HCT116 (cell line): ENCODE data around the gene VWF. TPM values are rescaled to one million over a fixed set of nuclear protein-coding genes. Genes with fewer than 3 reads are reported as not detected.

Source experiments
- ATAC-seq: fragments of 200-7000 bp; cut with Tn5 transposase; 2 replicates; pipeline ENCODE4 v1.9.1; 2020; ENCODE audit warnings: mild to moderate bottlenecking, moderate library complexity
- BruUV-seq: library from RNA; stranded (reverse); fragments of 400-500 nt; replicated peaks from 2 replicates; lab custom pipeline; 2021; lab: Mats Ljungman, UMichigan
- CTCF ChIA-PET: fragments of 300-600 bp; sonication (Branson Sonifier 250); formaldehyde crosslinking; loops from one replicate; lab custom pipeline; 2021; ENCODE audit warnings: antibody characterized with exemption; lab: Charles Lee
- POLR2A ChIA-PET: fragments of 300-600, 350-600 bp; sonication (Branson Sonifier 250); formaldehyde crosslinking; loops from one replicate; lab custom pipeline; 2021; ENCODE audit warnings: antibody characterized with exemption; lab: Charles Lee
- RAD21 ChIA-PET, 2 experiments: fragments of 300-600 bp; sonication (Branson Sonifier 250); formaldehyde crosslinking; loops; one replicate each; lab custom pipeline; 2023; ENCODE audit warnings: low total read pairs in 2 of 2; ENCODE audit not compliant: uncharacterized antibody in 2 of 2, unreplicated experiment in 2 of 2, low non-redundant PET in 1 of 2; lab: Charles Lee
- DNase-seq: peaks from one replicate; pipeline ENCODE4 v3.0.0-alpha.2; 2010; ENCODE audit warnings: low read depth, low spot score
- H2AFZ ChIP-seq: fragments of 200-600 bp; shearing (Covaris generic), sonication (generic); 2 replicates; pipeline ENCODE4 v1.6.1; 2017; ENCODE audit warnings: low read depth, mixed run types, mixed read lengths, antibody characterized with exemption, low read length; ENCODE audit not compliant: poor library complexity, severe bottlenecking
- H3K27ac ChIP-seq: 2 replicates; pipeline ENCODE4 v1.5.1; 2012; ENCODE audit warnings: low read depth, low read length
- H3K27me3 ChIP-seq: fragments of 200-600 bp; sonication (generic); 2 replicates; pipeline ENCODE4 v1.6.1; 2016; ENCODE audit warnings: mixed run types, low read length, mixed read lengths; ENCODE audit not compliant: insufficient read depth
- H3K36me3 ChIP-seq, 2 experiments: fragments of 200-500 bp in 1 of 2; fragments of 200-600 bp in 1 of 2; sonication (Bioruptor generic) in 1 of 2; sonication (generic) in 1 of 2; 2 replicates each; pipeline versions ENCODE4 v1.5.1 to v1.6.1; 2014 to 2016; ENCODE audit warnings: low read length in 2 of 2, inconsistent platforms in 1 of 2, mixed read lengths in 1 of 2, mixed run types in 1 of 2; ENCODE audit not compliant: insufficient read depth in 2 of 2, control insufficient read depth in 1 of 2
- H3K4me1 ChIP-seq, 2 experiments: fragments of 200-600 bp in 1 of 2; sonication (generic) in 1 of 2; 2 replicates each; pipeline versions ENCODE4 v1.5.1 to v1.6.1; 2012 to 2017; ENCODE audit warnings: low read length in 2 of 2, inconsistent platforms in 1 of 2, mild to moderate bottlenecking in 1 of 2, mixed read lengths in 1 of 2, mixed run types in 1 of 2, moderate library complexity in 1 of 2; ENCODE audit not compliant: insufficient read depth in 2 of 2, control insufficient read depth in 1 of 2
- H3K4me2 ChIP-seq: fragments of 200-600 bp; sonication (generic); 2 replicates; pipeline ENCODE4 v1.6.1; 2017; ENCODE audit warnings: mixed run types, low read length, mixed read lengths
- H3K4me3 ChIP-seq, 2 experiments: fragments of 200-600 bp in 1 of 2; sonication (generic) in 1 of 2; replicated peaks in 1 of 2; 2 replicates each; pipeline ENCODE4 v1.5.1; 2011 to 2016; ENCODE audit warnings: low read length in 2 of 2, control low read depth in 1 of 2, low read depth in 1 of 2, mild to moderate bottlenecking in 1 of 2, mixed read lengths in 1 of 2, mixed run types in 1 of 2
- H3K79me2 ChIP-seq: fragments of 200-600 bp; sonication (generic); 2 replicates; pipeline ENCODE4 v1.6.1; 2017; ENCODE audit warnings: mild to moderate bottlenecking, mixed run types, low read length, moderate library complexity, mixed read lengths; ENCODE audit not compliant: insufficient read depth
- H3K9ac ChIP-seq: fragments of 200-600 bp; sonication (generic); 2 replicates; pipeline ENCODE4 v1.6.1; 2016; ENCODE audit warnings: low read length, mixed read lengths
- H3K9me2 ChIP-seq: fragments of 200-600 bp; sonication (generic), shearing (Covaris generic); 2 replicates; pipeline ENCODE4 v1.6.1; 2017; ENCODE audit warnings: mixed run types, mild to moderate bottlenecking, moderate library complexity; ENCODE audit not compliant: insufficient read depth
- H3K9me3 ChIP-seq, 2 experiments: fragments of 200-500 bp in 1 of 2; fragments of 200-600 bp in 1 of 2; sonication (Bioruptor generic) in 1 of 2; sonication (generic) in 1 of 2; 2 replicates each; pipeline ENCODE4 v1.6.1; 2014 to 2017; ENCODE audit warnings: low read length in 2 of 2, mixed read lengths in 2 of 2, inconsistent platforms in 1 of 2, low read depth in 1 of 2, mild to moderate bottlenecking in 1 of 2, mixed run types in 1 of 2, moderate library complexity in 1 of 2; ENCODE audit not compliant: control insufficient read depth in 1 of 2, insufficient read depth in 1 of 2
- H4K20me1 ChIP-seq: fragments of 200-600 bp; sonication (generic), shearing (Covaris generic); 2 replicates; pipeline ENCODE4 v1.6.1; 2017; ENCODE audit warnings: mixed run types, mild to moderate bottlenecking, moderate library complexity; ENCODE audit not compliant: insufficient read depth
- CBX3 ChIP-seq: IDR thresholded peaks from 2 replicates; pipeline ENCODE4 v1.6.1; 2012; ENCODE audit warnings: low read depth
- CEBPB ChIP-seq: IDR thresholded peaks from 2 replicates; pipeline ENCODE4 v1.6.1; 2012; ENCODE audit warnings: low read depth
- CTCF ChIP-seq, 3 experiments: fragments of 200-600 bp in 1 of 3; sonication (generic) in 1 of 3; IDR thresholded peaks in 2 of 3; conservative IDR thresholded peaks in 1 of 3; 2 replicates each; pipeline ENCODE4 v1.5.1; 2012 to 2017; ENCODE audit warnings: low read depth in 2 of 3, low read length in 2 of 3, antibody characterized with exemption in 1 of 3, borderline replicate concordance in 1 of 3, control low read depth in 1 of 3, mild to moderate bottlenecking in 1 of 3, mixed read lengths in 1 of 3, mixed run types in 1 of 3, moderate library complexity in 1 of 3; ENCODE audit not compliant: insufficient read depth in 1 of 3
- EZH2phosphoT487 ChIP-seq: fragments of 200-600 bp; IDR thresholded peaks from 2 replicates; pipeline ENCODE4 v1.6.1; 2018; ENCODE audit warnings: antibody characterized with exemption, borderline replicate concordance
- POLR2A ChIP-seq: IDR thresholded peaks from 2 replicates; pipeline ENCODE4 v1.7.0; 2011; ENCODE audit warnings: borderline replicate concordance; ENCODE audit not compliant: insufficient read depth, insufficient read length; ENCODE audit errors: extremely low read depth
- SIN3A ChIP-seq: IDR thresholded peaks from 2 replicates; pipeline ENCODE4 v1.6.1; 2012; ENCODE audit warnings: low read depth
- TCF7L2 ChIP-seq: IDR thresholded peaks from 2 replicates; pipeline ENCODE4 v1.7.0; 2011; ENCODE audit warnings: borderline replicate concordance, inconsistent platforms; ENCODE audit not compliant: insufficient read depth, insufficient read length; ENCODE audit errors: extremely low read depth
- ZBTB33 ChIP-seq: IDR thresholded peaks from 2 replicates; pipeline ENCODE4 v1.6.1; 2011; ENCODE audit warnings: mild to moderate bottlenecking, low read length, moderate library complexity; ENCODE audit not compliant: insufficient replicate concordance; ENCODE audit errors: extremely low read depth
- ZNF274 ChIP-seq: fragments of 200-500 bp; sonication (Bioruptor generic); IDR thresholded peaks from 2 replicates; pipeline ENCODE4 v1.6.1; 2014; ENCODE audit warnings: mild to moderate bottlenecking, low read depth, low read length, inconsistent platforms
- intact Hi-C: fragments of 100-400 bp; cut with micrococcal nuclease; formaldehyde crosslinking; loops from 2 replicates; pipeline ENCODE4 v1.10.0; 2022
- total RNA-seq: library from RNA; stranded (reverse); gene quantifications from one replicate; pipeline ENCODE4 v1.2.1, GENCODE V29; 2021; ENCODE audit not compliant: unreplicated experiment
- TF ChIP-seq, protein P1 (sequence below): IDR thresholded peaks from 2 replicates; pipeline ENCODE4 v1.6.1; 2012; ENCODE audit warnings: low read depth
- TF ChIP-seq, protein P2 (sequence below): IDR thresholded peaks from 2 replicates; pipeline ENCODE4 v1.6.1; 2012

Gene VWF
- total RNA-seq, 1 experiment from 2014 or later: 0.57 TPM

- H3K9me3 ChIP-seq: no peaks in the 10 kb centered on the region
- no peak overlapping the region for H3K9ac ChIP-seq
- intact Hi-C loops: no loop called here
- DNase-seq (no peak), ATAC-seq (no peak)
- no peak overlapping the region for H3K4me2 ChIP-seq
- H2AFZ ChIP-seq: no peak overlapping the region
- H3K27me3 ChIP-seq: no peaks in the 10 kb centered on the region
- no peaks in the 10 kb centered on the region for H4K20me1 ChIP-seq
- H3K9me2 ChIP-seq: no peaks in the 10 kb centered on the region
- POLR2A ChIA-PET: no interaction called here
- H3K79me2 ChIP-seq: no peaks in the 10 kb centered on the region
- H3K27ac ChIP-seq: no peak overlapping the region
- BruUV-seq: no TSS peak
- TF ChIP-seq SIN3A: no peak
- TF ChIP-seq, protein P1, sequence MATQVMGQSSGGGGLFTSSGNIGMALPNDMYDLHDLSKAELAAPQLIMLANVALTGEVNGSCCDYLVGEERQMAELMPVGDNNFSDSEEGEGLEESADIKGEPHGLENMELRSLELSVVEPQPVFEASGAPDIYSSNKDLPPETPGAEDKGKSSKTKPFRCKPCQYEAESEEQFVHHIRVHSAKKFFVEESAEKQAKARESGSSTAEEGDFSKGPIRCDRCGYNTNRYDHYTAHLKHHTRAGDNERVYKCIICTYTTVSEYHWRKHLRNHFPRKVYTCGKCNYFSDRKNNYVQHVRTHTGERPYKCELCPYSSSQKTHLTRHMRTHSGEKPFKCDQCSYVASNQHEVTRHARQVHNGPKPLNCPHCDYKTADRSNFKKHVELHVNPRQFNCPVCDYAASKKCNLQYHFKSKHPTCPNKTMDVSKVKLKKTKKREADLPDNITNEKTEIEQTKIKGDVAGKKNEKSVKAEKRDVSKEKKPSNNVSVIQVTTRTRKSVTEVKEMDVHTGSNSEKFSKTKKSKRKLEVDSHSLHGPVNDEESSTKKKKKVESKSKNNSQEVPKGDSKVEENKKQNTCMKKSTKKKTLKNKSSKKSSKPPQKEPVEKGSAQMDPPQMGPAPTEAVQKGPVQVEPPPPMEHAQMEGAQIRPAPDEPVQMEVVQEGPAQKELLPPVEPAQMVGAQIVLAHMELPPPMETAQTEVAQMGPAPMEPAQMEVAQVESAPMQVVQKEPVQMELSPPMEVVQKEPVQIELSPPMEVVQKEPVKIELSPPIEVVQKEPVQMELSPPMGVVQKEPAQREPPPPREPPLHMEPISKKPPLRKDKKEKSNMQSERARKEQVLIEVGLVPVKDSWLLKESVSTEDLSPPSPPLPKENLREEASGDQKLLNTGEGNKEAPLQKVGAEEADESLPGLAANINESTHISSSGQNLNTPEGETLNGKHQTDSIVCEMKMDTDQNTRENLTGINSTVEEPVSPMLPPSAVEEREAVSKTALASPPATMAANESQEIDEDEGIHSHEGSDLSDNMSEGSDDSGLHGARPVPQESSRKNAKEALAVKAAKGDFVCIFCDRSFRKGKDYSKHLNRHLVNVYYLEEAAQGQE: no peak
- TF ChIP-seq CEBPB: no peak
- no peak for TF ChIP-seq CBX3
- TF ChIP-seq POLR2A: no peak
- no peak for TF ChIP-seq CTCF (IDR thresholded peaks at IDR 0.05 in 2 of 3, conservative IDR thresholded peaks at IDR 0.05 in 1 of 3; ENCODE audit: borderline replicate concordance in 1 of 3, insufficient read depth in 1 of 3, low read depth in 2 of 3, low read length in 2 of 3)
- no peak for TF ChIP-seq ZNF274
- no peak for TF ChIP-seq EZH2phosphoT487
- TF ChIP-seq ZBTB33: no peak
- TF ChIP-seq, protein P2, sequence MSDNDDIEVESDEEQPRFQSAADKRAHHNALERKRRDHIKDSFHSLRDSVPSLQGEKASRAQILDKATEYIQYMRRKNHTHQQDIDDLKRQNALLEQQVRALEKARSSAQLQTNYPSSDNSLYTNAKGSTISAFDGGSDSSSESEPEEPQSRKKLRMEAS: no peak
- TF ChIP-seq TCF7L2: no peak
- CTCF ChIA-PET: interaction anchor here (1.2 to 3.8 kb wide), 3 partner anchors 41 to 45 kb away, joined by 3 to 22 read pairs (median 5); no protein-coding TSS in a partner anchor
- H3K4me1 ChIP-seq: peaks cover 0 to 3% of the 10 kb centered on the region in 2 experiments; a peak in 1 of 4 replicates
- RAD21 ChIA-PET: interaction anchor here (1.0 to 1.4 kb wide), 2 partner anchors 45 kb away, joined by 3 to 4 read pairs; no protein-coding TSS in a partner anchor
- H3K4me3 ChIP-seq: no peak overlapping the region
- H3K36me3 ChIP-seq: no peaks in the 10 kb centered on the region
Measured at GRCh38 chr12:6033546-6033945, 90.9 kb downstream of the VWF start.
